Activated CD4-positive, alpha-beta T cell treated with anti-CD3 and anti-CD28 coated beads, Interleukin-2, amount 50 U/mL, for 48 hours (primary cell): Measurements from ENCODE around the gene CMTR2.

ENCODE experiments used
- DNase-seq, 2 experiments: peaks; one replicate each; pipeline ENCODE4 v3.0.0-alpha.2; 2020

CMTR2 gene

GRCh38 chr16:71276589-71277334 is 12.4 kb downstream of the CMTR2 start:
- DNase-seq, result no peak

DNA sequence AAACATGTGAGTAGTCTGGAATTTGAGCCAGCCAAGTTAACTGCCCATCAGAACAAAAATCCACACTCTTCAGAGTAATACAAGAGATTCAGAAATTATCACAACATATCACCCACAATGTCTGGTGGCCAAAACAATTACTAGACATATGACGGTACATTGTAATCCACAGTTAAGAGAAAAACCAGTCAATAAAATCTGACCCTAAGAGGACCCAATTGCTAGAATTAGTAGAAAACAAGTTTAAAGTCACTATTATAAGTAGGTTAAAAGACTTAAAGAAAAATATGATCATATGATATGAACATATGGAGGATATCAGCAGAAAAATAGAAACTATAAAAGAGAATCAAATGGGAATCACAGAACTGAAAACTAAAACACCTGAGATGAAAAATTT is 15.8 kb downstream of the CMTR2 start:
- DNase-seq, result no peak

- no peak for DNase-seq
Observed at GRCh38 chr16:71264299-71264698, 24.9 kb downstream of the CMTR2 start.

DNA sequence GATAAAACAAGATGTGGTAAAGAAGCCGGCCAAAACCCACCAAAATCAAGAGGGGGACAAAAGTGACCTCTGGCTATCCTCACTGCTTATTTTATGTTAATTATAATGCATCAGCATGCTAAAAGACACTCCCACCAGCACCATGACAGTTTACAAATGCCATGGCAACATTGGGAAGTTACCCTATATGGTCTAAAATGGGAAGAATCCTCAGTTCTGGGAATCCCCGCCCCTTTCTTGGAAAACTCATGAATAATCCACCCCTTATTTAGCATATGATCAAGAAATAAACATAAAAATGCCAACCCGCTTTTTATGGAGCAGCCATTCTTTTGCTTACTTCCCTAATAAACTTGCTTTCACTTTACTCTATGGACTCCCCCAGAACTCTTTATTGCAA is 25.6 kb downstream of the CMTR2 start:
- no peak for DNase-seq

GRCh38 chr16:71262391-71262790 is 26.8 kb downstream of the CMTR2 start:
- no peak for DNase-seq

DNA sequence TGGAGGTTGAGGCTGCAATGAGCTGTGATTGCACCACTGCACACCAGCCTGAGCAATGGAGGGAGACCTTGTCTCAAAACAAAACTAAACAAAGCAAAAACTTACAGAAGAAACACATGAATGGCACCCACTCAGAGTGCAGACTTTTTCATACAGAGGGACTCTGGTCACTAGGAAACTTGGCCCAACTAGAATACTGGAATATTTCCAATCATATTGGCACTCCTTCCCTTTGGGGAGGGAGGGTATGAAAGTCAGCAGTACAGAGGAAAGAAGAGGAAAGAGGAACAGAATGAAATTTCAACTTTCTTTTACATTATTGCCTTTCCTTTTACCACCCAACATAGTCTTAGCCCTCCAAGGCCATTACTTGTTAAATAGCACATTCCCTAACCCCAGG is 28.2 kb downstream of the CMTR2 start:
- DNase-seq, result no peak

- no peak for DNase-seq
Observed at GRCh38 chr16:71259086-71259485, 30.1 kb downstream of the CMTR2 start.

DNA sequence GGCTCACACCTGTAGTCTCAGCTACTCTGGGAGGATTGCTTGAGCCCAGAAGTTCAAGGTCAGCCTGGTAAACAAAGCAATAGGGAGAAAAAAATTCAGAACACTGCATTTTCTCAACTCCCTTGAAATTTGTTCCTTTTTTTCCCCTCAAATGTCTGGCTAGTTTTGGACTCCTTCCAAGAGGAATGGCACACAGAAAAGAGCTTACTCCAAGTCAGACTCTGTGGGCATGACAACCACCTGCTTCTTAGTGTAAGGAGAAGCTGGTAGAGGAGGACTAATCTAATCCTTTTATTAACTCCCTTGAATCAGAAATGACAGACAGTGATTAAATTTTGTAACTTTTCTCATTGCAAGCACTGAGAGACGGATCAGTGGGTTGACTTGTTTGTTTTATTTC is 30.8 kb downstream of the CMTR2 start:
- no peak for DNase-seq

- no peak for DNase-seq
Observed at GRCh38 chr16:71257768-71258167, 31.4 kb downstream of the CMTR2 start.

GRCh38 chr16:71255721-71256120 is 33.5 kb downstream of the CMTR2 start:
- no peak for DNase-seq

DNA sequence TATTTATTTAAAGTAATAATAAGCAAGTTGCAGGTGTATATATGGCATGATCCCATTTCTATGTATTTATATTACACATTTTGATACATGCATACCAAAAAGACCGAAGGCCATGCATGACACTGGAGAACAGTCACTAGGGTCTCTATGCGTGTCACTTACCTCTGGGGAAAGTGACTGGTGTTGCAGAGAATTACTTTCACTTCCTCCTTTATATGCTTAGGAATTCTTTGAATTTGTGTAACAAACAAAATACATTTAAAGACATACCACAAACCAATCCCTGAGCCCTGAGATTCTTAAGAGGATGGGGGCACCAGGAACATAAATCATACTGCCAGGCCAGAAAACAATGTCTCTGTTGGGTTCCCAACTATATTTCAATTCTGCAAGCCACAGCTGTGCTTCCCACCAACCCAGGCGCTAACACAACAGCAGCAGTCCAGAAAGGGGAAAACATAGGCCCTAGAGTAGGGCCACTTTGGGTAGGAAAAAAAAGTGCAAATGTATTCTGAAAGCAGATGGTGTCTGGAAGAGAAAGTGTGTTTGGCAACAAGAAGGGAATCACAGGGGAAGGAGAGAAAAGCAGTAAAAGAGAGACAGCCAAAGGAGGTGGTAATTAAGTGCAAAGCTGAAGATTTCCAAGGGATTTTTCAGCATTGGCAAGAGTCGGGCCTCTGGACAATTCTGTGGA is 34.2 kb downstream of the CMTR2 start:
- DNase-seq, result no peak

DNA sequence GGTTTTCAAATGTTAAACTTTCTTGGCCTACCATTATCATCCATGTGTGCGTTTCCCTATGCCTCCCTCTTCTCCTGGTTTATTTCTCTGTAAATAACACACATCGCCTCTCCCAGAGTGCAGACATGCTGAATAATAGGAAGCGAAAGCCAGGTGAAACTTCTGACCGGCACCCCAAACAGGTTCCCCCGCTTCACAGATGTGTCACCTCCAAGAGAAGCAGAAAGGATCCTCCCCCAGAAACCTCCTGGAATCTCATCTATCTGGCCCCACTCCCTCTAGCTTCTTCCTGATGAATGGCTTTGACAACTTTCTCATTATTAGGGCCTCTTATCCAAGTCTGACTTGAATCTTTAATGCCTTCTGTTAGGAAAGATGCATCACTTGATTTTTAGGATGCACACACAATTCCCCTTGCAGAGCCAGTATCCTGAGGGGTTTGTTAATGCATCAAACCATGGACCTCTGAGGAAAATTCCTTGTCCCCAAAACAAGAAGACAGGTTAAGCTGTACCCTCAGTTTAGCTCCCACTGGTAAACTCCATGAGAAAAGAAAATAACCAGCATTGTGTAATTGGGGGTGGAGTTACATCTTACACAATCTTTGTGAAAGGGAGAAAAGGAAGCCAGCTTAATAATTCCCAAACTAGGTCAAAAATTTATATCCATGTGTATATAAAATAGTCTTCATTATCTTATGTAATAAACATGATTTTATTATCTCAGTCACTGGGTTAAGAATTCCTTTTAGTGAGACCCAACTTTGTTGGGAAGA is 38.6 kb downstream of the CMTR2 start:
- DNase-seq, result no peak

- no peak for DNase-seq
Observed at GRCh38 chr16:71249399-71249798, 39.8 kb downstream of the CMTR2 start.

DNA sequence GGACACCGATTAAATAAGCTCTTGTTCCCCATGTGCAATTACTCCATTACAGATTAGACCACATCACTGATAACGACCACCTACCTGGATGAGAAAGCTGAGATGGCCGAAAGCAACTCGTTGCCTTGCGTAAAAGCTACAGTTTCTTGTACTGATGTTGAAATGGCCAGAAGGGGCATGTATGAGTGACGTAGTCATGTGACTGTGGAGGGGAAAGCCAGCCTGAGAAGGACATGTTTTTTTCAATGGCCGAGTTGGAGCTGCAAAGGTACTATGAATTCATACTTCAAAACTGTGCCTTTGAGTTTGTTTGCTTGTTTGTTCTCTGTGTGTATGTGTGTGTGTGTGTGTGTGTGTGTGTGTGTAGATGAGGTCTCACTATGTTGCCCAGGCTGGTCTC is 41.7 kb downstream of the CMTR2 start:
- DNase-seq, result no peak

- DNase-seq, result no peak
Observed at GRCh38 chr16:71246309-71246708, 42.9 kb downstream of the CMTR2 start.

DNA sequence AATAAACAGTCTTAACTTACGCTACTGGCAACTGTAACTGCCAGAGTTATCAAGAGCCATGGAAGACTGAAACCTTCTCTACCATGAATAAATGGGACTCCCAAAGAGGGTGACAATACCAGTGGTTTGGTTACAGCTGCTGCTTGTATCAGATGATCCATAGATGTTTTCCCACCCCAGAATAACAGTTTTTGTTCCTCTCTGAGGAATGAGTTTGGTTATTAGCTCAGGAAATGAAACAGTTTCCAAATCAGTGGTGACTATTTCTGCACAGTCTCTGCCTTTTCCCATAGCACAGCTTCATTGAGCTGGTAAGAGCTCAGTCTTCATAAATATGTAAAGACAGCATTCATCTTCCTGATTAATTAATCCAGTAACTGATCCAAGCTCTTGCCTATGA is 44.7 kb downstream of the CMTR2 start:
- no peak for DNase-seq

DNA sequence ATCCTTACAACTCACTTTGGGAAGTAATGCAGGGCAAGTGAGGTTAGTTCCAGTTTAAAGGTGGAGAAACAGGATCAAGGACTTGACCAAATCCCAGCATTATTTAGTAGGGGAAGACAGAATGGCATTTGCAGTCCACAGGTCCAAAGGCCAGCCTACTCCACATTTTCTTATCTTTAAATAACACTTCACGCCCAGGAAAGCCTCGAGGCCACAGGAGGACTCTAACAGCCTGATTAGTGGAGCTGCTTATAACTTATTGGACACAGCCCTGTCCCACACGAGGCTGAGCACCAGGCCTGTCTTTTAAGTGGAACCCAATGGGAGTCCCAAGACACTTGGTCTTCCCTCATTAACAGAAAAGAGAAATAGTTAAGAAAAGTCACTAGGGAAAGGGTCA is 46.6 kb downstream of the CMTR2 start:
- no peak for DNase-seq

GRCh38 chr16:71242036-71242435 is 47.2 kb downstream of the CMTR2 start:
- DNase-seq, result no peak
